SK-N-SH treated with all-trans-retinoic acid at 6 μM for 48 hours (cell line): ENCODE data around the gene PEPD.

Experiments used
- ATAC-seq: fragments of 200-7000 bp; cut with Tn5 transposase; 3 replicates; pipeline ENCODE4 v1.9.1; 2020; ENCODE audit warnings: mild to moderate bottlenecking, moderate library complexity
- ARNTL ChIP-seq: fragments of 450-650 bp; formaldehyde crosslinking; IDR thresholded peaks from 2 replicates; pipeline ENCODE4 v1.5.0; 2020; ENCODE audit warnings: low read depth, mild to moderate bottlenecking, moderate library complexity, borderline replicate concordance
- BACH2 ChIP-seq: fragments of 250-450 bp; sonication (Bioruptor Pico); IDR thresholded peaks from 2 replicates; pipeline ENCODE4 v1.9.0; 2021; ENCODE audit warnings: mild to moderate bottlenecking, borderline replicate concordance
- CSDC2 ChIP-seq: fragments of 250-450 bp; sonication (Bioruptor Pico); IDR thresholded peaks from 2 replicates; pipeline ENCODE4 v1.5.0; 2020; ENCODE audit warnings: mild to moderate bottlenecking, moderate library complexity
- ESRRG ChIP-seq: fragments of 250-450 bp; sonication (Bioruptor Pico); IDR thresholded peaks from 2 replicates; pipeline ENCODE4 v1.6.1; 2021; ENCODE audit warnings: mild to moderate bottlenecking
- GLIS3 ChIP-seq: fragments of 250-450 bp; sonication (Bioruptor Pico); IDR thresholded peaks from 2 replicates; pipeline ENCODE4 v1.5.0; 2020; ENCODE audit warnings: mild to moderate bottlenecking, moderate library complexity
- ISL1 ChIP-seq: fragments of 250-450 bp; sonication (Bioruptor Pico); IDR thresholded peaks from 2 replicates; pipeline ENCODE4 v2.1.2; 2022; ENCODE audit warnings: mild to moderate bottlenecking, moderate library complexity
- OSR1 ChIP-seq: fragments of 250-450 bp; sonication (Bioruptor Pico); IDR thresholded peaks from 2 replicates; pipeline ENCODE4 v1.8.0; 2022; ENCODE audit warnings: moderate library complexity, mild to moderate bottlenecking, inconsistent platforms
- PPARA ChIP-seq: fragments of 250-450 bp; sonication (Bioruptor Pico); IDR thresholded peaks from 2 replicates; pipeline ENCODE4 v1.5.0; 2020; ENCODE audit warnings: mild to moderate bottlenecking, borderline replicate concordance
- RARB ChIP-seq: fragments of 250-450 bp; sonication (Bioruptor Pico); IDR thresholded peaks from 2 replicates; pipeline ENCODE4 v1.8.0; 2021; ENCODE audit warnings: mild to moderate bottlenecking, moderate library complexity
- SNAI2 ChIP-seq: fragments of 250-450 bp; sonication (Bioruptor Pico); IDR thresholded peaks from 2 replicates; pipeline ENCODE4 v1.5.0; 2020; ENCODE audit warnings: mild to moderate bottlenecking, moderate library complexity
- TCF4 ChIP-seq: fragments of 250-450 bp; sonication (Bioruptor Pico); IDR thresholded peaks from 2 replicates; pipeline ENCODE4 v1.8.0; 2021; ENCODE audit warnings: mild to moderate bottlenecking, moderate library complexity, borderline replicate concordance
- TOX ChIP-seq: fragments of 250-450 bp; sonication (Bioruptor Pico); IDR thresholded peaks from 2 replicates; pipeline ENCODE4 v1.8.0; 2021; ENCODE audit warnings: mild to moderate bottlenecking, moderate library complexity, borderline replicate concordance
- ZC3H10 ChIP-seq: fragments of 250-450 bp; sonication (Bioruptor Pico); IDR thresholded peaks from 2 replicates; pipeline ENCODE4 v1.5.1; 2021; ENCODE audit warnings: mild to moderate bottlenecking, moderate library complexity
- ZFP3 ChIP-seq: fragments of 250-450 bp; sonication (Bioruptor Pico); IDR thresholded peaks from 2 replicates; pipeline ENCODE4 v1.5.0; 2020; ENCODE audit warnings: mild to moderate bottlenecking, moderate library complexity
- ZFP30 ChIP-seq: fragments of 450-650 bp; formaldehyde crosslinking; IDR thresholded peaks from 2 replicates; pipeline ENCODE4 v1.5.0; 2022; ENCODE audit warnings: mild to moderate bottlenecking, moderate library complexity
- ZNF565 ChIP-seq: fragments of 450-650 bp; formaldehyde crosslinking; conservative IDR thresholded peaks from 2 replicates; pipeline ENCODE4 v1.5.0; 2020; ENCODE audit warnings: low read depth, mild to moderate bottlenecking, moderate library complexity
- ZNF70 ChIP-seq: fragments of 450-650 bp; formaldehyde crosslinking; IDR thresholded peaks from 2 replicates; pipeline ENCODE4 v1.5.0; 2020; ENCODE audit warnings: mild to moderate bottlenecking, moderate library complexity
- ZNF8 ChIP-seq: fragments of 450-650 bp; formaldehyde crosslinking; IDR thresholded peaks from 2 replicates; pipeline ENCODE4 v1.5.0; 2020; ENCODE audit warnings: mild to moderate bottlenecking, moderate library complexity
- TF ChIP-seq, protein P1 (sequence below): fragments of 250-450 bp; sonication (Bioruptor Pico); IDR thresholded peaks from 2 replicates; pipeline ENCODE4 v1.5.1; 2020; ENCODE audit warnings: low read depth, mild to moderate bottlenecking, moderate library complexity
- TF ChIP-seq, protein P2 (sequence below): fragments of 250-450 bp; sonication (Bioruptor Pico); IDR thresholded peaks from 2 replicates; pipeline ENCODE4 v1.8.0; 2020; ENCODE audit warnings: mild to moderate bottlenecking, moderate library complexity, borderline replicate concordance
- TF ChIP-seq, protein P3 (sequence below): fragments of 250-450 bp; sonication (Bioruptor Pico); IDR thresholded peaks from 2 replicates; pipeline ENCODE4 v1.8.0; 2021; ENCODE audit warnings: low read depth, mild to moderate bottlenecking, moderate library complexity, borderline replicate concordance
- TF ChIP-seq, protein P4 (sequence below): fragments of 250-450 bp; sonication (Bioruptor Pico); IDR thresholded peaks from 2 replicates; pipeline ENCODE4 v1.5.0; 2020; ENCODE audit warnings: mild to moderate bottlenecking, moderate library complexity
- TF ChIP-seq, protein P5 (sequence below): fragments of 250-450 bp; sonication (Bioruptor Pico); IDR thresholded peaks from 2 replicates; pipeline ENCODE4 v1.5.1; 2021; ENCODE audit warnings: mild to moderate bottlenecking, moderate library complexity

The PEPD gene

DNA sequence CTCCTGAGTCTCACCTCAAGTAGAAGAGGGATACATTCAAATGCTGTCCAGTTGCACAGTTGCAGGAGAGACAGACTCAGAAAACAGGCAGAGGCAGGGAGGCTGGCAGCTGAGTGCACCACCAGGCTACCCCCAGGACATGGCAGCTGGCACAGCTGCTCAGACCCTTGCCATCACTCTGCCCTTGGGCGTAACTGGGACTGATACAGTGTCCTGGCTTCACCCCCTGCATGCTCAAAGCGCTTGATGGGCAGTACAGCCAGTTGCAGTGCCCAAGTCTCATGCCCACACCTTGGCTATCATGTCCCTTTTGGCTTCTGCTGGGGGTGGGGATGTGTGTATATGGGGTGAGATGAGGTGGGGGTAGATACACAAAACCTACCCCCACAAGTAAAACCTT lies 5.5 kb upstream of the PEPD start:
- no peak for ATAC-seq
- TF ChIP-seq ZNF565 = no peak
- no peak for TF ChIP-seq GLIS3 (CRISPR knock-in tag)
- no peak for TF ChIP-seq PPARA
- TF ChIP-seq OSR1 = no peak
- TF ChIP-seq, protein P1, sequence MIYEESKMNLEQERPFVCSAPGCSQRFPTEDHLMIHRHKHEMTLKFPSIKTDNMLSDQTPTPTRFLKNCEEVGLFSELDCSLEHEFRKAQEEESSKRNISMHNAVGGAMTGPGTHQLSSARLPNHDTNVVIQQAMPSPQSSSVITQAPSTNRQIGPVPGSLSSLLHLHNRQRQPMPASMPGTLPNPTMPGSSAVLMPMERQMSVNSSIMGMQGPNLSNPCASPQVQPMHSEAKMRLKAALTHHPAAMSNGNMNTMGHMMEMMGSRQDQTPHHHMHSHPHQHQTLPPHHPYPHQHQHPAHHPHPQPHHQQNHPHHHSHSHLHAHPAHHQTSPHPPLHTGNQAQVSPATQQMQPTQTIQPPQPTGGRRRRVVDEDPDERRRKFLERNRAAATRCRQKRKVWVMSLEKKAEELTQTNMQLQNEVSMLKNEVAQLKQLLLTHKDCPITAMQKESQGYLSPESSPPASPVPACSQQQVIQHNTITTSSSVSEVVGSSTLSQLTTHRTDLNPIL = no peak
- no peak for TF ChIP-seq ISL1 (CRISPR knock-in tag)
- no peak for TF ChIP-seq TOX (CRISPR knock-in tag)

DNA sequence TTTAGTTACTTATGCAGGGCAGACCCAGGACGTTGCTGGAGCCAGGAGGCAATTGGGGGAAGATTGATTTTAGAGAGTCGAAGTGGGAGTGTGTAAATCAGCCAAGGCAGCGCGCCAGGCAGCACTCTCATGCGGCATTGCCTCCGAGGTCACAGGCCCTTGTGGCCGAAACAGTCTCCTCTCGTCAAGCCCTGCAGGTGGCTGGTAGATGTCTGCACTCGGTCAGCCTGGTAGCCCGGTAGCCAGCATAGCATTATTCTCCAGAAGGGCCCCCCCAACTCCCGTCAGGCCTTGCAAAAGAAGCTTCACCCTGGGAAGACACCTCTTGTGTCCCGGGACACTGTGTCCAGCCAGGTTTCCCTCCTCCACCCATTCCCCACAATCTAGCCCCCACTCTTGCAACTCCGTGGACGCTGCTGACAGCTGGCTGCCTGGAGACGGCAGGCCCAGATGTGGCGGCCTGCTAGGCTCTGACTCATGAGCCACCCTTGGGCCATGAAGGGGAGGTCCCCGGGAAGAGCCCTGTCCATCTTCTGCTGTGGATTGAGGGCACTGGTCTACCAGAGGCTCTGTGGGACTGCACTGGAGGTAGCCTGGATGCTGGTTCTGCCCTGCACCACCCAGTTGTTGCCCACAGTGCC lies 2.6 kb upstream of the PEPD start:
- TF ChIP-seq SNAI2 (CRISPR knock-in tag) (no peak), ZNF8 (CRISPR knock-in tag) (no peak), RARB (CRISPR knock-in tag) (no peak), ZFP30 (no peak), OSR1 (no peak)

DNA sequence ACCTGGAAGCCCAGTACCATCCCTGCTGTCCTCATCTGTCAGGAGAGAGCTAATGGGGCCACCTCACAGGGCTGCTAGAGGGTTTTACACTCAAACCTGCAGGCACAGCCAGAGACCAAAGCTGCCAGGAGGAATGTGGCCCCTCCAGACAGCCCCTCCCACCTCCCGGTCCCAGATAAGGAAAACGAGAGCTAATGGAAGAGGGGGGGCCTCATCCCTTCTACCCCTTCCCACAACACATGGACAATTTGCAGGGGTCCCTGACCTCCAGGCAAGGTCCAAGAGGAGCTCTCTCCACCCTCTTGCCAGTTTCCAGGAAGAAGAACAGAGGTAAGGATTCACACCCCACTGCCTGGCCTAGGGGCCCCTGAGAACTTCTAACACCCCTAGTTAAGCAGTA lies 1.6 kb upstream of the PEPD start:
- ATAC-seq = no peak
- TF ChIP-seq ZC3H10 (CRISPR knock-in tag) (no peak), ZNF70 (no peak), TCF4 (no peak), CSDC2 (no peak), ISL1 (CRISPR knock-in tag) (no peak), RARB (CRISPR knock-in tag) (no peak)
- TF ChIP-seq, protein P2, sequence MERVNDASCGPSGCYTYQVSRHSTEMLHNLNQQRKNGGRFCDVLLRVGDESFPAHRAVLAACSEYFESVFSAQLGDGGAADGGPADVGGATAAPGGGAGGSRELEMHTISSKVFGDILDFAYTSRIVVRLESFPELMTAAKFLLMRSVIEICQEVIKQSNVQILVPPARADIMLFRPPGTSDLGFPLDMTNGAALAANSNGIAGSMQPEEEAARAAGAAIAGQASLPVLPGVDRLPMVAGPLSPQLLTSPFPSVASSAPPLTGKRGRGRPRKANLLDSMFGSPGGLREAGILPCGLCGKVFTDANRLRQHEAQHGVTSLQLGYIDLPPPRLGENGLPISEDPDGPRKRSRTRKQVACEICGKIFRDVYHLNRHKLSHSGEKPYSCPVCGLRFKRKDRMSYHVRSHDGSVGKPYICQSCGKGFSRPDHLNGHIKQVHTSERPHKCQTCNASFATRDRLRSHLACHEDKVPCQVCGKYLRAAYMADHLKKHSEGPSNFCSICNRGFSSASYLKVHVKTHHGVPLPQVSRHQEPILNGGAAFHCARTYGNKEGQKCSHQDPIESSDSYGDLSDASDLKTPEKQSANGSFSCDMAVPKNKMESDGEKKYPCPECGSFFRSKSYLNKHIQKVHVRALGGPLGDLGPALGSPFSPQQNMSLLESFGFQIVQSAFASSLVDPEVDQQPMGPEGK = no peak

More for the DNA sequence above, 2.6 kb upstream of the PEPD start:
- ATAC-seq = no peak

DNA sequence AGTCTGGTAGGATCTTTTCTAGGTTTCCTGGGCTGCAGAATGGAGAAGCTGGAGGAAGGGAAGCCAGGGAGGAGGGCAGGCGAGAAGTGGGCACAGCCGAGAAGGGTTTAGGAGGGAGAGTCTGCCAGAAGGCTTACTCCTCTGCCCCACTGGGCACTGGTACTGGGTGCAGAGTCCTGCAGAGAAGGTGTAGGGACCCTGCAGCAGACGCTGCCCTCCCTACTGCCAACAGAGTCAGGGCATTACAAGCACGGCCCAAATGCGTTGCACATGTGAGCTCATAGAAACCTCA lies 726 bp upstream of the PEPD start:
- TF ChIP-seq OSR1 = no peak
- TF ChIP-seq, protein P3, sequence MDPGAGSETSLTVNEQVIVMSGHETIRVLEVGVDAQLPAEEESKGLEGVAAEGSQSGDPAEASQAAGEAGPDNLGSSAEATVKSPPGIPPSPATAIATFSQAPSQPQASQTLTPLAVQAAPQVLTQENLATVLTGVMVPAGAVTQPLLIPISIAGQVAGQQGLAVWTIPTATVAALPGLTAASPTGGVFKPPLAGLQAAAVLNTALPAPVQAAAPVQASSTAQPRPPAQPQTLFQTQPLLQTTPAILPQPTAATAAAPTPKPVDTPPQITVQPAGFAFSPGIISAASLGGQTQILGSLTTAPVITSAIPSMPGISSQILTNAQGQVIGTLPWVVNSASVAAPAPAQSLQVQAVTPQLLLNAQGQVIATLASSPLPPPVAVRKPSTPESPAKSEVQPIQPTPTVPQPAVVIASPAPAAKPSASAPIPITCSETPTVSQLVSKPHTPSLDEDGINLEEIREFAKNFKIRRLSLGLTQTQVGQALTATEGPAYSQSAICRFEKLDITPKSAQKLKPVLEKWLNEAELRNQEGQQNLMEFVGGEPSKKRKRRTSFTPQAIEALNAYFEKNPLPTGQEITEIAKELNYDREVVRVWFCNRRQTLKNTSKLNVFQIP (CRISPR knock-in tag) = no peak
- no peak for TF ChIP-seq SNAI2 (CRISPR knock-in tag)
- TF ChIP-seq, protein P4, sequence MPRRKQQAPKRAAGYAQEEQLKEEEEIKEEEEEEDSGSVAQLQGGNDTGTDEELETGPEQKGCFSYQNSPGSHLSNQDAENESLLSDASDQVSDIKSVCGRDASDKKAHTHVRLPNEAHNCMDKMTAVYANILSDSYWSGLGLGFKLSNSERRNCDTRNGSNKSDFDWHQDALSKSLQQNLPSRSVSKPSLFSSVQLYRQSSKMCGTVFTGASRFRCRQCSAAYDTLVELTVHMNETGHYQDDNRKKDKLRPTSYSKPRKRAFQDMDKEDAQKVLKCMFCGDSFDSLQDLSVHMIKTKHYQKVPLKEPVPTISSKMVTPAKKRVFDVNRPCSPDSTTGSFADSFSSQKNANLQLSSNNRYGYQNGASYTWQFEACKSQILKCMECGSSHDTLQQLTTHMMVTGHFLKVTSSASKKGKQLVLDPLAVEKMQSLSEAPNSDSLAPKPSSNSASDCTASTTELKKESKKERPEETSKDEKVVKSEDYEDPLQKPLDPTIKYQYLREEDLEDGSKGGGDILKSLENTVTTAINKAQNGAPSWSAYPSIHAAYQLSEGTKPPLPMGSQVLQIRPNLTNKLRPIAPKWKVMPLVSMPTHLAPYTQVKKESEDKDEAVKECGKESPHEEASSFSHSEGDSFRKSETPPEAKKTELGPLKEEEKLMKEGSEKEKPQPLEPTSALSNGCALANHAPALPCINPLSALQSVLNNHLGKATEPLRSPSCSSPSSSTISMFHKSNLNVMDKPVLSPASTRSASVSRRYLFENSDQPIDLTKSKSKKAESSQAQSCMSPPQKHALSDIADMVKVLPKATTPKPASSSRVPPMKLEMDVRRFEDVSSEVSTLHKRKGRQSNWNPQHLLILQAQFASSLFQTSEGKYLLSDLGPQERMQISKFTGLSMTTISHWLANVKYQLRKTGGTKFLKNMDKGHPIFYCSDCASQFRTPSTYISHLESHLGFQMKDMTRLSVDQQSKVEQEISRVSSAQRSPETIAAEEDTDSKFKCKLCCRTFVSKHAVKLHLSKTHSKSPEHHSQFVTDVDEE (CRISPR knock-in tag) = no peak
- TF ChIP-seq ZFP30 = no peak
- no peak for TF ChIP-seq PPARA
- TF ChIP-seq ESRRG (CRISPR knock-in tag) = no peak
- no peak for TF ChIP-seq ISL1 (CRISPR knock-in tag)
- no peak for TF ChIP-seq ZNF70
- TF ChIP-seq, protein P1 = no peak
- no peak for TF ChIP-seq ZFP3
- TF ChIP-seq BACH2 (CRISPR knock-in tag) = no peak
- TF ChIP-seq, protein P5, sequence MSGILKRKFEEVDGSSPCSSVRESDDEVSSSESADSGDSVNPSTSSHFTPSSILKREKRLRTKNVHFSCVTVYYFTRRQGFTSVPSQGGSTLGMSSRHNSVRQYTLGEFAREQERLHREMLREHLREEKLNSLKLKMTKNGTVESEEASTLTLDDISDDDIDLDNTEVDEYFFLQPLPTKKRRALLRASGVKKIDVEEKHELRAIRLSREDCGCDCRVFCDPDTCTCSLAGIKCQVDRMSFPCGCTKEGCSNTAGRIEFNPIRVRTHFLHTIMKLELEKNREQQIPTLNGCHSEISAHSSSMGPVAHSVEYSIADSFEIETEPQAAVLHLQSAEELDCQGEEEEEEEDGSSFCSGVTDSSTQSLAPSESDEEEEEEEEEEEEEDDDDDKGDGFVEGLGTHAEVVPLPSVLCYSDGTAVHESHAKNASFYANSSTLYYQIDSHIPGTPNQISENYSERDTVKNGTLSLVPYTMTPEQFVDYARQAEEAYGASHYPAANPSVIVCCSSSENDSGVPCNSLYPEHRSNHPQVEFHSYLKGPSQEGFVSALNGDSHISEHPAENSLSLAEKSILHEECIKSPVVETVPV (CRISPR knock-in tag) = no peak
- no peak for TF ChIP-seq GLIS3 (CRISPR knock-in tag)
- TF ChIP-seq, protein P2 = no peak
- TF ChIP-seq ARNTL (CRISPR knock-in tag) = no peak
- TF ChIP-seq RARB (CRISPR knock-in tag) = no peak
- TF ChIP-seq TCF4 = no peak
- TF ChIP-seq, all 23 proteins: peak for 0
- no peak; the same call in 1 of the 3 replicates for ATAC-seq
